HG02938 (cell line): Measurements from ENCODE around the gene ITGB5.

Source experiments
- ATAC-seq: cut with Tn5 transposase; IDR thresholded peaks from one replicate; pipeline ENCODE4 v1.9.1; 2021; ENCODE audit warnings: mild to moderate bottlenecking, moderate library complexity; ENCODE audit not compliant: unreplicated experiment

ITGB5 gene

DNA sequence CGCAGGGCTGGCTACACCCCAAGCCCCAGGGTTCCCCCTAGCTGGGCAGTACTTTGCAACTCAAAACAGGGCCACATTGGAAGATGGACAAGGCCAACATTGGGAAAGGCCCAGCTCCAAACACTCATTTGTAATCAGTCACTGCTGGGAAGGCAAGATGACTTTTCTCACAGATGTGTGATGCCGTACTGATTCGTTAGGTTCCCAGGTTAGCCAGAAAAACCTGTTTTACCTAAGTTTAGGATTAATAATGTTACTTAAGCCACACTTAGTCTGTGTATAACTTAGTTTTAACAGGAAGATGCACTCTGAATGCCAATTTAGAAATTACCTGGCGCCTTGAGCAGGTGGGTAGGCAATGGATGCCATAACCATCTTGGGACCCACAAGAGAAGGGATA, 71.0 kb downstream of the ITGB5 start:
- no peak for ATAC-seq

DNA sequence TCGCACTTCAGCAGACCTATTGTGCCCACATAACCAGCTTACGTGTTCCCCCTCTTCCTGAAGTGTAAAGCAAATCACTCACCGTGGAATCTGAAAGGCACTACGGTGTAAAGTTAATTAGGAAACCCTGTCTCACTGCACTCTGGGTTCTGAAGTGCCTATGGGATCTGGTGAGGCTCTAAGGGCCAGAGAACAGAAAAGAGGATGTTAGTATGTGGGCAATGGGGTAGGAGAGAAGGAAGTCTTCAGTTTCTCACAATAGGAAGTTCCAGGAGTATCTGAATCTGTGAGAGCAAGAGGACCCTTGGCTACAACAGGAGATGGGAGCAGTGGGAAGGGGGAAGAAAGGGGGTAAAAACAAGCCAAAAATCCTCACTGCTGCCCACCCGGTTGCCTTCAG, 71.4 kb downstream of the ITGB5 start:
- ATAC-seq: no peak

DNA sequence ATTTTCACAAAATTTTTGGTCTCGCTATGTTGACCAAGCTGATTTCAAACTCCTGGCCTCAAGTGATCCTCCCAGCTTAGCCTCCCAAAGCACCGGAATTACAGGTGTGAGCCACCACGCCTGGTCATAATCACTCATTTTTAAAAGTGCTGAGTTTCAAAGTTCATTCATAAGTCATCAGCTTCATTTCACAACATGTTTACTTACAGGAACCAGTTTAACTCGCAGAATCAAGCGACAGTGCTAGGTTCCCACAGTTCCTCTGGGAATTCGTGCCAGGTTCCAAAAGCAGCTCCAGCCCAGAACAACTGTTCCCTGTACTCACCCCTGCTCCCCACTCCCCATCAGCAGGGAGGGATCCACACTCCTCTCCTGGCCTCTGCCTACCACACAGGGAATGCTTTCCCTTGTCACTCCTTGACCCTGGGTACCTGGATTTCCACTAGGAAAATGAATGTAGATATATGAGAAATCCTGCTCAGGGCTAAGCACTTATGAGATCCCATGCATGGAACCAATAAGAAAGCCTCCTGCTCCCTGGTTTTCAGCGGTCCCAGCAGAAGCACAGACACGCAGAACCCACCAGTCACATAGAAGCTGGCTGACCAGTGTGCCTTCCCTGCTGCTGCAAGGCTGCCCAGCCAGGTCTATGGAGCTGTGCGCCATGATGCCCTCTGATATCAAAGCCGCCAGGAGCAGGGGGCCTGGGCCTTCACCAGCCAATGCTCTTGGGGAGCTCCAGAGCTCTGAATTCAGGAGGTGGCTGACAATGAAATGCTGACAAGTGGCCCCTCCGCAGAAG, 72.3 kb downstream of the ITGB5 start:
- no peak for ATAC-seq

DNA sequence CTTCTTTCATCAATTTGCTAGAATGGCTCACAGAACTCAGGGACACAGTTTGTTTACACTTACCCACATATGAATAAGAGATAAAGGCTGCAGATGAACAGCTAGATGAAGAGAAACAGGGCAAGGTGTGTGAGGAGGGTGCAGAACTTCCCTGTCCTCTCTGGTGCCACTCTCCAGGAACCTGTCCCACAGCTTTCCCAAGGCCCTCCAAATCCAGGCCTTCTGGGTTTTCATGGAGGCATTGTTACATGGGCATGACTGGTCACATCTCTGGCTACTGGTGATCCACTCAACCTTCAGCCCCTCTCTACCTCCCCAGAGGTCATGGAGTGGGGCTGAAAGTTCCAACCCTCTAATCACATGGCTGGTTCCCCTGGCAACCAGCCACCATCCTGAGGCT, 73.6 kb downstream of the ITGB5 start:
- no peak for ATAC-seq

DNA sequence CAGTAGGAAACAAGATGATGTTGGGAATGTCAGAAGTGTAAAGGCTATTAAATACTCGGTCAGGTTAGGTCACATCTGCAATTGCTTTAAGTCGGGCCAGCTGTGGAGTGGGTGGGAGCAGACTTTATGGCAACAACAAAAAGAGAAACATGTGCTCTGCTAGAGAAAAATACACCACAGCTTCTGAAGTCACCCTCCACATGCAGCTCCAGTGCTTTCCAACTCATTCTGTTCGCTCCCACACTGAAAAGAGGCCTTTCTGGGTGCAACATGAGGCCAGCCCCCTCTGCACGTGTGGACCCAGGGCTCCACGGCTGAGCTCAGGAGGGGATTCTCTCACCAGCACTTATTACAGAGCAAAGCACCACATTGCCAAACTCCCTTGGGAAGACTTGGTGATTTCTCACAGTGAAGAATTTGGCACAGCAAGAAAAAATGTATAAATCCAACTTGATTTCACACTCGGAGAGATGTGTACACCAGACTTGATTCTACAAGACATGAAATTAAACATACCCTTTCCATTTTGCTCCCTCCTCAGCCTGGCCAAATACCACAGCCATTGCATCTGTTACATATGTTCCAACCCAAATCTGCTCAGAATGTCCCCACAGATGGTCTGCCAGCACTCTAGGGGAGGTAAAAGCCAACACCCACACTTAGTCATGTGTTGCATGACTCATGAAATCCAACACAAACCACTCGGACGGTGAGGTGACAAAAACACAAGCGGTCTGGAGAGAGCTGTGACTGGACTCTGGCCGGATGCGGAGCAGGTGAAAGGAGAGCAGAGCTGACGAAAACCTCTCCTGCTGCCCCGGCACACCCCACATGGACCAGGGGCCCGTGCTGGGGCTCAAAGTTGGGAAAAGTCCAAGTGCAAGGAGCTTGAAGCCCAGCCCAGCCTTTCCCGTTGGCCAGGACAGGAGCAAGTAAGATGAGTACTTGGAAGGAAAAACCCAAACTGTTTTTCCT, 74.6 kb downstream of the ITGB5 start:
- ATAC-seq: no peak

DNA sequence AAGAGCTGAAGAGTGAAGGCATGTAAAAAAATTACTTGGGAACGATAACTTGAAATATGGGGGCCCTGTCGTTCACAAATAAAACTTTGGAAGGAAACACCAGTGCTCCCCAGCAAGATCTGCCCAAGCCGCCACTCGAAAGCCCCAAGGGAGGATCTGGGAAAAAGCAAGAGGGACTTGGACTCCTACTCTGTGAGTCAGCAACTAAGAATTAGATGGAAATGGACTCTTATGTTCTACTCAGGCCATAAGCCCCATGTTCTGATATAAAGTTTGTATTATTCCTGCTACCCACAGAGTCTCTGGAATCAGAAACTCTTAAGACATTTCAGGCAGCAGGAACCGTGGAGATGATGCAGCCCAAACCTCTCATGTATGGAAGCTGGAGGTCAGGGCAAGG, 75.7 kb downstream of the ITGB5 start:
- ATAC-seq: no peak

DNA sequence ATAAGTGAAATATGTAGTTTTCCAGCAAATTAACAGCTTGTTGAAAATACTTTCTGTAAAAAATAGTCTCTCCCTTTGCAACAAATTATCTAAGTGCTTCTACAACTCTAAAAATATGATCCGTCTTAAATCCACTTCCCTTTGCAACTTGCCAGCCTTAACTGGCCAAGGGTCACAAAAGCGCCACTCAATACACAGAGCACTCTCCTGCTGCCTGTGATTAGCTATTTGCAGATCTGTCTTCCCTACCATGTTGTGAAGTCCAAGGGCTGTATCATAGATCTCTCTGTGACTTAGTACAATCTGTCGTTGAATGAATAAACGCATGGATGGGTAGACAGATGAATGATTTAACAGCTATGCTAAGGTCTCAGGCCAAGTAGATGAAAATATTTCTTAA, 76.2 kb downstream of the ITGB5 start:
- ATAC-seq: no peak

DNA sequence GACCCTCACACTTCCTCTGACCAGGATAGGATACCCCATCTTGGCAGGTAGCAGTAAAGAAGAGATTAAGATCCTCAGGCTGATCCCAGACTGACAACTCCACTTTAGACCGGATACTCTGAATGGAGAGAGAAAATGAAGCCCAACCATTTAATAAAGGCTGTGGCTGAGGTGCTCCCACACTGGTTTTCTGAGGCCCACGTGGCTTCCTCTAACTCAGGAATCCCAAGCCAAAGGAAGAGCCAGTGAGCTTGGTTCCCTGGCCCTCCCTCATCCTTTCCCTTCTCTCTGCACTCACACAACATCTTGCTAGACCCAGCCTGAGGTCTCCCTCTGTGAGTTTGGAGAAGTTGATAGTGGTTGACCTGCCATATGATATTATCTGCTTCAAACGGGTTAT, 78.1 kb downstream of the ITGB5 start:
- ATAC-seq: no peak

DNA sequence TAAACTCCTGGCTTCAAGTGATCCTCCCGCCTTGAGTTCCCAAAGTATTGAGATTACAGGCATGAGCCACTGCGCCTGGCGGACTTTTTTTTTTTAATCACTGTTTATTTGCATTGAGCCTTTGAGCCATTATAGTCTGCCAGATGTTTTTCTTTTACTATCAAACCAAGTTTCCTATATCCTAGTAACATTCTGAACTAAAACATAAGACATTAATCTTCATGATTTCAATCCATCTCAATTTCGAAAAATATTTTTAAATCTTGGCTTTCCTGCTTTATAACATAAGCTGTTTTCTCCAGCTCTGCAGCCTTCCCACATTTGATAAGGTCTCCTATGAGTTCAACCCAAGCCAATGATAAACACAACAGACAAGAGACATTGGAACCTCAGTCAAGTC, 81.5 kb downstream of the ITGB5 start:
- ATAC-seq: no peak

DNA sequence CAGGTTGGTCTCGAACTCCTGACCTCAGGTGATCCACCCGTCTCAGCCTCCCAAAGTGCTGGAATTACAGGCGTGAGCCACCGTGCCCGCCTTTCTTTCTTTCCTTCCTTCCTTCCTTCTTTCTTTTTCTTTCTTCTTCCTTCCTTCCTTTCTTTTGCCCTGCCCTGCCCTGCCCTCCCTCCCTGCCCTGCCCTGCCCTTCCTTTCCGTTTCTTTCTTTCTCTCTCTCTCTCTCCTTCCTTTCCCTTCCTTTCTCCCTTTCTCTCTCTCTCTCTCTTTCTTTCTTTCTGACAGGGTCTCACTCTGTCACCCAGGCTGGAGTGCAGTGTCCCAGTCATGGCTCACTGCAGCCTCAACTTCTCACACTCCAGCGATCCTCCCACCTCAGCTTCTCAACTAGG, 82.3 kb downstream of the ITGB5 start:
- no peak for ATAC-seq

DNA sequence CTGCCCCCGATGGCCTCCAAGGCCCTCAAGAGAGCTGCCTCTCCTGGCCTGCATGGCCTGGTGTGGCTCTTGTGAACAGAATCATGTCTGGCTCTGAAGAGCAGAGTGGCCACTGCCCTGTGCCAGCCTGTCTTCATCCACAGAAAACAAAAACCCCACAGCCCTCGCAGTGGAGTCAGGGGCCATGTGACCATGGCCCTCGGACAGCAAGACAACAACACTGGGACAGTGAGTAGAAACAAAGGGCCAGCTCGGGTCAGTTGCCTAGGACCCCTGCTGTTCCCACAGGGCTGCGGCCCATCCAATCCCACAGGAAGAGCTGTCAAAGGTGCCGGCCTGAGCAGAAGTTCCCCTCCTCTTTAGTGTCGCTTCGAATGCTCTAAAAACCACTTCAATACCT, 84.5 kb downstream of the ITGB5 start:
- ATAC-seq: no peak

DNA sequence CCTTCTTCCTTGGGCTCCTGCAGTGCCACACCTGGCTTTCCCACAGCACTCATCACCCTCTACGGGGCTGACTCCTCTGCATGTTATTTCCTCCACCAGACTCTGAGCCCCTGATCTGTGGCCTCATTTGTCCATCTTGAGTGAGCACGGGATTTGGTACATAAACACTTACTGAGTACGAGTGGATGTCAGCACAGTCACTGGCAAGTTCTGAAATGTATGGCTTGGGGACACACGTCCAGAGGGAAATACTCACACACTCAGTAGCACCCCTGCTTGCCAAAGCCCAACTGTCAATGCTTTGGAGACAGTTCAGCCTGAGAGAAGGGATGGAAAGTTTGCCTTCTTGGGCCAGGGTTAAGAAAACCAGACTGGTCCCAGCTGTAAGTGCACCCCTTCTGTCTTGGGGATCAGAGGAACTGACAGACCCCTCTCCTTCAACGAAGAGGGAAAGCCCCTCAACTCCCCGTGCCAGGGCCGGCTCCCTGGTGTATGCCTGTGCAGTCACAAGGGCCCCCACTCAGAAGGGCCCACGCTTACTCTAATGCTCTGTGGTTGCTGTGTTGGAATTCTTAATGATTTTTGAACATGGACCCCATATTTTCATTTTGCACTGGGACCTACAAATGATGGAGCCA, 85.0 kb downstream of the ITGB5 start:
- ATAC-seq: no peak

DNA sequence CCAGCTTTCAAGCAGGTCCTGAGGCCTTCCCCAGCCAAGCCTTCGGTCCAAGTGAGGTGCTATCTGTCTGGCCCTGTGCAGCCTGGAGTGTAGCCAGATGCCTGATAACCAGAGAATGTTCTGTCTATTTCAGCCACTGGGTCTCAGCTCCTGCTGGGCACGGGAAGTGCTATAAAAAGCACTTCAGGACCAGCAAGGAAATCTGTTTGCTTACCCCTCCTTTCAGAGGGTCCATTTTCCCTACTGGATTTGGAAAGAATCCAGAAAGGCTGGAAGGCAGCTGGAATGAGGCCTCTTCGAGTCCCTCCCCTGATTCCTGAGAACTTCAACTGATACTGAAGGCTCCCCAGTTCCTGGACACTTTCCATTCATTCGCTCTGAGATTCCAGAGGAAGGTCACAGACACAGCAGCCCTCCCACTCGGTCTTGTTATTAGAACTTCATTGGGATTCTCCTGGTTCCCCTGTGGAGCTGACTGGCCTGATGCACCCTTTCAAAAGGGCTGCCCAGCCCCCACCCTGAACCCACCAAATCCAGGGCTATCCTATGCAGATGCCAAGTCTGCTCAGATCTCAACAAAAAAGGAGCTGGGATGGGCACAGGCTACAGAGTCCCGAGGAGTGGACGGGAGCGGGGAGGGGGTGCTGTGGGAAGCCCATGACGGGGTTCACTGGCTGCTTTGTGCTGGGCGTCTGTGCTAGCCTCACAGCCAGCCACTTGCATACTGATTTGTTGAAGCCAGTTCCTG, 86.5 kb downstream of the ITGB5 start:
- ATAC-seq: no peak

DNA sequence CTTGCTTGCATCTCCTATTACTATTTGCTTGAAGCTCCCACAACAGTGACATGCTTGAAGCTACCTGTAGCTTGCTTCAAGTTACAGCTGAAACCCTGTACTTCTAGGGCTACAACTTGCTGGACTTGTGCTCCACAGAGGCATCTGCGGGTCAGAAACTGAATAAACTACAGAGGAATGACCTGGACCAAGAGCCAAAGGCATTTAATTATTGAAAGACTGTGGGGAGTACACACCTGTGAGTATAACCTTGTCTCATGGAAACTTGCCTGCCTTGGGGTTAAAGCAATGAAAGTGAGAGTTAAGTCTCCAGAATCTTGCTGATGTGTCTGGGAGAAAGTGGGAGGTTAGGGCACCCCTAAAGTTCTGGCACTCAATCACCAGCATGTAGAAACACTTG, 87.1 kb downstream of the ITGB5 start:
- ATAC-seq: no peak

DNA sequence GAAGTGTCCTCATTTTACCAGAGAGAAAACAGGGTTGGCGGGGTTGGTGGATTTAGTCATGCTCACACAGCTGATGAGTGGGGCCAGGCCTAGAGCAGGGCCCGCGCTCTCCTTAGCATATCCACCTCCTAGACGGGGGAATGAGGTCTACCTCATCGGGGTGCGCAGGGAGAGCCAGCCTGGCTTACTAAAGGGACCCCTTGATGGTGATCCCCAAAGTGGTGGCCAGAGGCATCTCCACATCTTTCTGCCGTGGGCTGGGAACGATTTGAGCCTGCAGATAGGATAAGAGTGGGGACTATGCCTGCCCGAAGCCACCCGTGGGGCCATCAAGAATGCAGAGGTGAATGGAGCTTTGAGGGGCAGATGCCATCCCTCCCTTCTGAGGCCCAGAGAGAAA, 87.5 kb downstream of the ITGB5 start:
- no peak for ATAC-seq

DNA sequence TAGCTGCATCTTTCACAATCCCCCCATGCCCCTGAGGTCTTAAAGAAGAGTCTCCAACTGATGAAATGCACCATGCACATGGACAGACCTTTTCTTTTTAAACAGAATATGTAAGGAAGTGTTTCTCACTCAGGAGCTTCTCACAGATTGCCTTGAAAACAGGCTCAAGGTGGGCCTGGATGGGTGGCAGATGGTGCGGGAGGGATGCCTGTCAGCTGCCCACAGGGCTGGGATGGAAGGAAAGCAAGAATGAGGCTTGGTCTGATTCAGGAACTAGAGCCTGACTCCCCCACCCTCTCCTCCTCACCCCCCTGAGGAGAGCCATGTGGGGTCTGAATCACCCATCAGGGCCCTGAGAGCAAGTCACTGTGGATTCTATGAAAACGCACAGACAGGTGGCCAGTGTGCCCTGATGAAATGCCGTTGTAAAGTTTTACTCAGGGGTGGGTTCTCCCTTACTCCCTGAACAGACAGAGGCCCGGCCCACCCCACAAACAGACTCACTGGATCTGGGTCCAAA, 89.7 kb downstream of the ITGB5 start:
- no peak for ATAC-seq

DNA sequence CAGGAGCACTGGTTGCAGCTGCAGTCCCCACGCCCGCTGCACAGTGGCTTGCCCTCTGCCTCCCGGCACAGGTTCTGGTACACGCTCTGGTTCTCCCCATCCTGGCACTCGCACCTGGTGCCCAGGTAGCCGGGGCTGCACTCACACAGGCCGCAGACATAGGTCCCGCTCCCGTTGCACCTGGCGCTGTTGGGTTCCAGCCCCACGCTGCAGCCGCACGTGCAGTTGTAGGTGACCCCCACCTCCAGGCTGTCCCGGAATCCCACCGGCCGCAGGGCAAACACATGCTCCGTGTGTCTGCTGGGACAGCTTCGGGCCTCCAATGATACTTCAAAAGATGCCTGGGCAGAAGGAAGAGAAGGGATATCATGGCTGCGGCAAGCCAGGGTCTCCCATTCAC, 90.7 kb downstream of the ITGB5 start:
- ATAC-seq: no peak

DNA sequence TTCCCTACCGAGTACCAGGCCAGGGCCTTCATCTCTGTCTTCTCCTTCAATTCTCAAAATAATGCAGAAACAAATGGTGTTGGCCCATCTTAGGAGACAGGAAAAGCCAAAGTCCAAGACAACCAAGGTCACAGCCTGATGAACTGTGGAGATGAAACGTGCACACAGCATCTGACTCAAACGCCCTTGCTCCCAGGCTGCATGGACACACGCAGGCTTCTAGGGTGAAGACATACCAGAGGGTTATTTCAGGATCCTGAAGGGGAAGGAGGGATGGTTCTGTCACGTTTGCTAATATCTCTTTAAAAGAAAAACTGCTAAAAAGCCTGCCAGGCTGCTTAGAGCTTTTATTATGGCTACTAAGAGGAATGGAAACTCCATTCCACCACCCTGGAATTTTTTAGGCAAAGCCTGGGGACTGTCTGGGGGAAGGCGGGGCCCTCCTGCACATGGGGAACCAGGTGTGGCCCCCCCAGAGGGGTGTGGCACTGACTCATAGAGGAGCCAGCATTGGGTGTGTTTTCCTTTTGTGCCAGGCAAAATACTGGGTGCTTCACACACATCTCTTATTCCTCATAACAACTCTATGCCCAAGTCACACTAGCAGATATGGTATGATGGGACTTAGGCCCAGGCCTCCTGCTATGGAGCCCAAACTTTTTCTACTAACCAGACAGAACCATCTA, 94.0 kb downstream of the ITGB5 start:
- no peak for ATAC-seq

DNA sequence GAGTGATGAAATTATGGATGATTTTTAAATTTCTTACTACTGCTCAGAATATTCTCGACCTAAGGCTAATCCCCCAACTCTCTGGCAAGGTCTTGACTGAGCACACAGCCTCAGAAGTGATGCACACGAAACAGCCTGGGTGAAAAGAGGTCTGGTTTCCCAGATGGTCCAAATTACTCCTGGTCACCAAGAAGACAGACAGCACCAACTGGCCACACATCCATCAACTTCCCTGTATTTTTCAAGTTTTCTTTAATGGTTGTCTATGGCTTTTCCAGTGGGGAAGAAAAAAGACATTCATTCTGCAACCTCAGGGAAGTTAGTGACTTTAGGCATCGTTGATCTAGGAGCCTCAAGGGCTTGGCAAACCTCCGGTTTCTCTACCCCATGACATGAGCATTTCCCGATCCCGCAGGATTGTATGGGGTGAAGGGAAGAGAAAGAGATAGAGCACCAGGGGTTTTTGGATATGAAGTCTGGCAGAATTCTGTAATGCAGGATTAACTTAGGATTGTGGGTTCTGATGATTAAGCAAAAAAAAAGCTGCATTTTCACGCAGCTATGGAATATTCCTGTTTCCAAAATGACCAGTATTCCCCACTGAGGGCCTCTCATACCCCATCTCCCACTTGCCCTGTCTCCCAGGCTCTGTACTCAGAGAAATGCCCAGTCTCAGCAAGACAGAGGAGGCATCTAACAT, 94.7 kb downstream of the ITGB5 start:
- no peak for ATAC-seq
